GM12873 (cell line): ENCODE data around the gene AKAP11.

ENCODE experiments used
- CTCF ChIP-seq: IDR thresholded peaks from 2 replicates; pipeline ENCODE4 v1.5.1; 2012; ENCODE audit warnings: low read depth, mild to moderate bottlenecking, moderate library complexity, low read length, control low read depth; ENCODE audit not compliant: insufficient read depth; ENCODE audit errors: missing control alignments

AKAP11 gene

GRCh38 chr13:42239644-42240043 is 32.3 kb upstream of the AKAP11 start:
- TF ChIP-seq CTCF: no peak

GRCh38 chr13:42246541-42246940 is 25.4 kb upstream of the AKAP11 start:
- no peak for TF ChIP-seq CTCF

- TF ChIP-seq CTCF: no peak
Observed at GRCh38 chr13:42247883-42248282, 24.1 kb upstream of the AKAP11 start.

- no peak for TF ChIP-seq CTCF
Observed at GRCh38 chr13:42255886-42256285, 16.1 kb upstream of the AKAP11 start.

GRCh38 chr13:42258747-42259146 is 13.2 kb upstream of the AKAP11 start:
- no peak for TF ChIP-seq CTCF

GRCh38 chr13:42259515-42259914 is 12.4 kb upstream of the AKAP11 start:
- no peak for TF ChIP-seq CTCF

- TF ChIP-seq CTCF: no peak
Observed at GRCh38 chr13:42260903-42261654, 10.9 kb upstream of the AKAP11 start.
